Activated T-cell treated with anti-CD3 and anti-CD28 coated beads, Interleukin-2, amount 50 U/mL, for 4 hours (primary cell): ENCODE results near the gene RTP2. TPM values are rescaled to one million over a fixed set of nuclear protein-coding genes. Genes with fewer than 3 reads are reported as not detected.

ENCODE experiments used
- total RNA-seq, 3 donors: library from RNA; stranded (reverse); gene quantifications; one replicate each; pipeline ENCODE4 v1.2.1, GENCODE V29; 2021

Gene RTP2
- total RNA-seq, 3 donors from 2014 or later: not detected

Other genes with a start within 250 kb of the RTP2 start
- not detected for gene SST, start 32.2 kb downstream of the RTP2 start, total RNA-seq
- gene BCL6, start 42.9 kb upstream of the RTP2 start, total RNA-seq: 10 to 100 TPM; 35.7 to 40.5 (median 39.1) TPM